CD8-positive, alpha-beta memory T cell (primary cell): ENCODE data around the gene USP25. TPM values are rescaled to one million over a fixed set of nuclear protein-coding genes. Genes with fewer than 3 reads are reported as not detected.

Source experiments
- CTCF ChIA-PET: fragments of 350-600 bp; sonication (Branson Sonifier 250); formaldehyde crosslinking; loops from one replicate; lab custom pipeline; 2021; ENCODE audit warnings: antibody characterized with exemption; lab: Charles Lee
- POLR2A ChIA-PET: fragments of 350-600 bp; sonication (Branson Sonifier 250); formaldehyde crosslinking; loops from one replicate; lab custom pipeline; 2021; ENCODE audit warnings: antibody characterized with exemption; lab: Charles Lee
- DNase-seq, 5 donors: peaks; one replicate each; pipeline versions ENCODE4 v3.0.0 to v3.0.0-alpha.2; 2020 to 2022; ENCODE audit warnings: mixed read lengths in 1 of 5
- H3K27ac ChIP-seq: one replicate; pipeline ENCODE4 v1.7.0; 2013; ENCODE audit warnings: low read depth, mild to moderate bottlenecking, low read length, moderate library complexity
- H3K27me3 ChIP-seq: 2 replicates; pipeline ENCODE4 v1.7.0; 2013; ENCODE audit warnings: low read length, mild to moderate bottlenecking; ENCODE audit not compliant: insufficient read depth, poor library complexity, severe bottlenecking
- H3K36me3 ChIP-seq: 2 replicates; pipeline ENCODE4 v1.7.0; 2013; ENCODE audit warnings: mild to moderate bottlenecking, low read length, moderate library complexity; ENCODE audit not compliant: insufficient read depth
- H3K4me1 ChIP-seq: 2 replicates; pipeline ENCODE4 v1.7.0; 2013; ENCODE audit warnings: mild to moderate bottlenecking, low read length, moderate library complexity; ENCODE audit not compliant: insufficient read depth
- H3K4me3 ChIP-seq: 2 replicates; pipeline ENCODE4 v1.7.0; 2013; ENCODE audit warnings: mild to moderate bottlenecking, low read length
- H3K9me3 ChIP-seq: 2 replicates; pipeline ENCODE4 v1.7.0; 2013; ENCODE audit warnings: mild to moderate bottlenecking, low read length
- H3K27ac Mint-ChIP-seq, 8 donors: one replicate each; pipeline ENCODE4 v1.8.0; 2020 to 2021; ENCODE audit warnings: mixed read lengths in 8 of 8, mild to moderate bottlenecking in 6 of 8, inconsistent platforms in 3 of 8, moderate library complexity in 3 of 8
- H3K27me3 Mint-ChIP-seq, 2 donors: one replicate each; pipeline ENCODE4 v1.8.0; 2020 to 2021; ENCODE audit warnings: mixed read lengths in 2 of 2, mild to moderate bottlenecking in 1 of 2, moderate library complexity in 1 of 2
- H3K36me3 Mint-ChIP-seq, 3 donors: one replicate each; pipeline ENCODE4 v1.8.0; 2020 to 2021; ENCODE audit warnings: mixed read lengths in 3 of 3, inconsistent platforms in 1 of 3, mild to moderate bottlenecking in 1 of 3
- H3K4me1 Mint-ChIP-seq, 3 donors: one replicate each; pipeline ENCODE4 v1.8.0; 2020 to 2021; ENCODE audit warnings: mixed read lengths in 3 of 3, inconsistent platforms in 1 of 3, mild to moderate bottlenecking in 1 of 3
- H3K4me3 Mint-ChIP-seq, 7 donors: one replicate each; pipeline ENCODE4 v1.8.0; 2020 to 2021; ENCODE audit warnings: mixed read lengths in 7 of 7, mild to moderate bottlenecking in 6 of 7, moderate library complexity in 4 of 7, inconsistent platforms in 2 of 7
- H3K9me3 Mint-ChIP-seq, 5 donors: one replicate each; pipeline ENCODE4 v1.8.0; 2020 to 2022; ENCODE audit warnings: mixed read lengths in 5 of 5, mild to moderate bottlenecking in 3 of 5, moderate library complexity in 2 of 5, inconsistent platforms in 1 of 5
- polyA plus RNA-seq: library from polyadenylated mRNA; unstranded; fragments of 300-500 nt; fragmentation: Illumina TruSeq; gene quantifications from one replicate; pipeline ENCODE4 v1.2.3, GENCODE V29; 2021
- total RNA-seq, 2 experiments: library from RNA; stranded (reverse); gene quantifications; one replicate each; pipeline ENCODE4 v1.2.3, GENCODE V29; 2021

The USP25 gene
- total and polyA plus RNA-seq, 3 experiments from 2014 or later: 29.0 to 36.1 (median 32.9) TPM

DNA sequence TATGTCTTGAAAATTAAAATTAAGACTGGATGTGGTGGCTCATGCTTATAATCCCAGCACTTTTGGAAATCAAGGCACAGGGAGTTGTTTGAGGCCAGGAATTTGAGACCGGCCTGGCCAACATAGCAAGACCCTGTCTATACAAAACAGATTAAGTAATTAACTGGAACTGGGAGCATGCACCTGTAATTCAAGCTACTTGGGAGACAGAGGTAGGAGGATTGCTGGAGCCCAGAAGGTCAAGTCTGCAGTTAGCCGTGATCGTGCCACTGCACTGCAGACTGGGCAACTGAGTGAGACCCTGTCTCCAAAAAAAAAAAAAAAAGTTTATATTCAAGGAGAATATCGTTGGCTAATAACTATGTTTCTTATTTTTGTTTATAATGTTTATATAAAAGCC is 139.2 kb downstream of the USP25 start:
- CTCF ChIA-PET: no interaction called here
- Mint-ChIP-seq H3K36me3 (peaks cover 5 to 66% (median 8%) of the 10 kb centered on the region in 3 donors), H3K9me3 (no peaks in the 10 kb centered on the region), H3K27me3 (no peaks in the 10 kb centered on the region), H3K4me1 (peaks cover 0 to 6% (median 0%) of the 10 kb centered on the region in 3 donors), H3K4me3 (no peak overlapping the region), H3K27ac (peak overlapping the region in 1 of 8 donors; percentile 21)
- Histone ChIP-seq H3K27me3 (no peaks in the 10 kb centered on the region), H3K4me1 (no peaks in the 10 kb centered on the region), H3K4me3 (no peak overlapping the region), H3K36me3 (peaks cover 9% of the 10 kb centered on the region), H3K9me3 (no peaks in the 10 kb centered on the region), H3K27ac (no peak overlapping the region)
- POLR2A ChIA-PET: no interaction called here
- no peak for DNase-seq

- no peak overlapping the region for H3K4me3 Mint-ChIP-seq
- POLR2A ChIA-PET: no interaction called here
- Histone ChIP-seq H3K9me3 (no peaks in the 10 kb centered on the region), H3K36me3 (peaks cover 26% of the 10 kb centered on the region), H3K27ac (no peak overlapping the region), H3K27me3 (no peaks in the 10 kb centered on the region), H3K4me1 (no peaks in the 10 kb centered on the region), H3K4me3 (no peak overlapping the region)
- H3K4me1 Mint-ChIP-seq: peaks cover 0 to 6% (median 0%) of the 10 kb centered on the region in 3 donors
- no peak for DNase-seq
- peaks cover 11 to 72% (median 19%) of the 10 kb centered on the region in 3 donors for H3K36me3 Mint-ChIP-seq
- H3K27ac Mint-ChIP-seq: peak overlapping the region in 1 of 8 donors; percentile 10
- CTCF ChIA-PET: no interaction called here
- H3K27me3 Mint-ChIP-seq: no peaks in the 10 kb centered on the region
- no peaks in the 10 kb centered on the region for H3K9me3 Mint-ChIP-seq
Observed at GRCh38 chr21:15870819-15871218, 141.0 kb downstream of the USP25 start.

DNA sequence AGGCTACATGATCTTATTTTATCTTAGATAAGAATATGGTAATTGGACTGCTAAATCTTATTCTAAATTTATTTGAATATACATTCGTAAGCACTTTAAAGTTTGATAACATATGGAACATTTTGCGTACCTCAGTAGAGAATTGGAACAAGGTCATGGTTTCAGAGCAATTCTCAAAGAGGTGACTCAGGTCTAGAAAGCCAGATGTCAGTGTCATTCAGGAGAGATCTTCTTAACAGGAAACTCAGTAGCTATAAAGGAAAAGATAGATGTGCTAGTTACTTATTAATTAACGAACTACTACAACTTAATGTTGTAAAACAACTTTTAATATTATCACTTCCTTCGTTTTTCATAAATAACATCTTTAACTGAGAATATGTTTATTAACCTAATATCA is 142.5 kb downstream of the USP25 start:
- Histone ChIP-seq H3K9me3 (no peaks in the 10 kb centered on the region), H3K27ac (no peak overlapping the region), H3K4me3 (no peak overlapping the region), H3K4me1 (no peaks in the 10 kb centered on the region), H3K36me3 (peaks cover 27% of the 10 kb centered on the region), H3K27me3 (no peaks in the 10 kb centered on the region)
- H3K4me1 Mint-ChIP-seq: peaks cover 0 to 6% (median 4%) of the 10 kb centered on the region in 3 donors
- H3K27me3 Mint-ChIP-seq: no peaks in the 10 kb centered on the region
- H3K9me3 Mint-ChIP-seq: no peaks in the 10 kb centered on the region
- H3K36me3 Mint-ChIP-seq: peaks cover 15 to 73% (median 25%) of the 10 kb centered on the region in 3 donors
- no peak overlapping the region for H3K4me3 Mint-ChIP-seq
- CTCF ChIA-PET: no interaction called here
- no peak for DNase-seq
- H3K27ac Mint-ChIP-seq: no peak overlapping the region
- POLR2A ChIA-PET: no interaction called here

DNA sequence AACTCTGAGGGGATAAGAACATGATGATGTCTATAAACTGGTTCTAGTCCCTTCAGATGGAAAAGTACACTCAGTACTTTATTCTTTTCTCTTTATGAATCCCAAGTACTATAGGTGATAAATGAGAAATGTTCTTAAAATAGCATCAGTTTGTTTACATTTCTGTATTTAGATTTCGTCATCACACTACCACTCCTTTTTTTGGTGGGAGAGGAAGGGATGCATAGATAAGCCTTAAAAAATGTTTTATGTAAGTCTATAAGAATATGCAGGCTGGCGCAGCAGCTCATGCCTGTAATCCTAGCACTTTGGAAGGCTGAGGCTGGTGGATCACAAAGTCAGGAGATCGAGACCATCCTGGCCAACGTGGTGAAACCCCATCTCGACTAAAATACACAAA is 144.8 kb downstream of the USP25 start:
- Mint-ChIP-seq H3K9me3 (no peaks in the 10 kb centered on the region), H3K36me3 (peaks cover 22 to 70% (median 29%) of the 10 kb centered on the region in 3 donors), H3K4me3 (no peak overlapping the region), H3K27ac (peak overlapping the region in 2 of 8 donors; percentile 23 to 44), H3K4me1 (peaks cover 0 to 4% (median 0%) of the 10 kb centered on the region in 3 donors), H3K27me3 (no peaks in the 10 kb centered on the region)
- DNase-seq: no peak
- ChIA-PET CTCF (no interaction called here), POLR2A (no interaction called here)
- H3K36me3 ChIP-seq: peaks cover 33% of the 10 kb centered on the region
- no peaks in the 10 kb centered on the region for H3K27me3 ChIP-seq
- no peaks in the 10 kb centered on the region for H3K4me1 ChIP-seq
- H3K9me3 ChIP-seq: no peaks in the 10 kb centered on the region
- H3K27ac ChIP-seq: no peak overlapping the region
- H3K4me3 ChIP-seq: no peak overlapping the region

- peaks cover 36% of the 10 kb centered on the region for H3K36me3 ChIP-seq
- H3K27ac ChIP-seq: no peak overlapping the region
- Mint-ChIP-seq H3K4me3 (no peak overlapping the region), H3K9me3 (peaks cover 0 to under 1% (median 0%) of the 10 kb centered on the region in 5 donors), H3K36me3 (peaks cover 28 to 69% (median 33%) of the 10 kb centered on the region in 3 donors), H3K27ac (peak overlapping the region in 2 of 8 donors; percentile 13 to 89), H3K27me3 (no peaks in the 10 kb centered on the region), H3K4me1 (peaks cover 0 to 4% (median 0%) of the 10 kb centered on the region in 3 donors)
- H3K9me3 ChIP-seq: no peaks in the 10 kb centered on the region
- DNase-seq: no peak
- H3K4me1 ChIP-seq: no peaks in the 10 kb centered on the region
- H3K4me3 ChIP-seq: no peak overlapping the region
- ChIA-PET POLR2A (no interaction called here), CTCF (no interaction called here)
- H3K27me3 ChIP-seq: no peaks in the 10 kb centered on the region
Observed at GRCh38 chr21:15875286-15875685, 145.5 kb downstream of the USP25 start.

DNA sequence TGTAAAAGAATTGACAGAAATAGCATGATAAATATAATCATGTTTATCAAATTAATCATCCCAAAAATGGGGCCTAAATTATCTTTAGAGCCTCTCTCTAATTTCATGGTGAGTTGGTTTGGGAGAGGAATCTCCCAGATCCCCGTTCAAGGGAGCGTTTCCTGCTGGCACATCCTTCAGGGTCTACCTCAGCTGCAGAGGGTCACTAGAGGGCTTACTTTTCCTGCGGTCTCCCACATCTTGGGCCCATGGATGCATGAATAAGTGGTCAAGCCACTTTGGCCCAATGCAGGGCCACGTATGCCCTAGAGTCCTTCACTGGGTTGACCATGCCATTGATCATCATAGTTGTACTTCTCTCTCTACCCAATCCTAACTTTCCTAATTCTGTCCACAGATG is 164.1 kb downstream of the USP25 start:
- H3K27ac ChIP-seq: no peak overlapping the region
- no peaks in the 10 kb centered on the region for H3K9me3 ChIP-seq
- no peak overlapping the region for H3K4me3 ChIP-seq
- no peaks in the 10 kb centered on the region for H3K27me3 ChIP-seq
- ChIA-PET CTCF (no interaction called here), POLR2A (no interaction called here)
- Mint-ChIP-seq H3K36me3 (peaks cover 0 to 3% (median 0%) of the 10 kb centered on the region in 3 donors), H3K4me3 (no peak overlapping the region), H3K4me1 (no peaks in the 10 kb centered on the region), H3K9me3 (peaks cover 0 to 9% (median 2%) of the 10 kb centered on the region in 5 donors), H3K27me3 (peaks cover 0 to 1% of the 10 kb centered on the region in 2 donors), H3K27ac (no peak overlapping the region)
- no peak for DNase-seq
- H3K36me3 ChIP-seq: no peaks in the 10 kb centered on the region
- no peaks in the 10 kb centered on the region for H3K4me1 ChIP-seq

DNA sequence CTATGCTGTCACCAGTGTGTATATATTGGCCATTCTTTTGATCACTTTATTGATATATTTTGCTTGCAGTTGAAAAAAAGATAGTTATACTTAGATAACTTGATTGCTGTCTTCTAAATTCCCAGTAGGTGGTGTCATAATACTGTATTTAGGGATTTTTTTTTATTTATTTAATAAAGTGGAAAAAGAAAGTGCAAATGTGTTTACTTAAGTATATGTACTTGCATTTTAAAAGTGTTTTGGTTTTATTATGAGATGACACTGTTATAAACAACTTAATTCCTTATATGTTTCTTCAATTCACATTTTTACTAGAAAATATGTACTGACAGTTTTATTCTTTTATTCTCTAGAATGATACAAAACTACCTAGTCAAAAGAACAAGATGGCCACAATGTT is 164.8 kb downstream of the USP25 start:
- H3K27ac Mint-ChIP-seq: no peak overlapping the region
- H3K9me3 ChIP-seq: no peaks in the 10 kb centered on the region
- no peak overlapping the region for H3K4me3 ChIP-seq

DNA sequence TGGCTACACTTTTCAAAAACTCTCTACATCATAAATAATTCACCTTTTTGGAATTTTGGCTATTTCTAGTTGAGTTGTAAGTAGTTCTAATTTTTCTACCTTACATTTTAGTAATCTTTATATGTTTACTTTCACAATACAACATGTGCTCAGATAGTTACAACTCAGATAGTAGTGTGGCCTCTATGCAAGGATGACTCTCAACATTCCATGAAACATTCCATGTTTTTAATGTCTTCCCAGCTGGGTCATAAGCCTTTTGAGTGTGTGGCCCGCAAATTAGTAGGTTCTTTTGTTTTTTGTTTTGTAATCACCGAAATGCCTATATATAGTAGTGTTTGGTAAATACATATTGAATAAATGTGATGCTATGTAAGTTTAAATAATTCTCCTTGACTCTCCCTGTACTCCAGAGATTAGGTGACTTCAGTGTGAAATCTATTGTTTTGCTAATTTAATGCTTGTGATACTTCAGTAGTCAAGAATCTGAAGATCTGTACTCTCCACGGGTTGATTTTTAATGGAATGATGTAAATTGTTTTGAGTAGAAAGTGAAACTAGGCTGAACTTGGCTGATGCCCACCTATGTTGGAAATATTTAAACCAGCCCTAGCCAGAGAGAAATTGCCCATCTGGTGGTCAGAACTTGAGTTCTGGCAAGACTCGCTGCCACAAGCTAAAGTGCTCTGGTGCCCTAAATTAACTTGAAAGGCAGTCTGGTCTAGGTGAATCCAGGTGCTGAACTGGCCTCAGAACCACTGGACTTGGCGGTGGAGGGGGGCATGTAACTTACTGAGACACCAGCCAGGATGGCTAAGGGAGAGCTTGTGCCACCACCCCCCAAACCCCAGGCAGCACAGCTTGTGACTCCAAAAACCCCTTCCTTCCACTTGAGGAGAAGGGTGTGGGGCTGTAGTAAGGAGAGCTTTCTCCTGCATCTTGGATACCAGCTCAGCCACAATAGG is 165.6 kb downstream of the USP25 start:
- peaks cover 0 to 8% (median 0%) of the 10 kb centered on the region in 3 donors for H3K36me3 Mint-ChIP-seq
- H3K4me1 ChIP-seq: no peaks in the 10 kb centered on the region
- ChIA-PET POLR2A (no interaction called here), CTCF (no interaction called here)
- no peaks in the 10 kb centered on the region for H3K27me3 ChIP-seq
- H3K4me3 Mint-ChIP-seq: no peak overlapping the region
- no peaks in the 10 kb centered on the region for H3K36me3 ChIP-seq
- H3K9me3 Mint-ChIP-seq: peaks cover 3 to 22% (median 17%) of the 10 kb centered on the region in 5 donors
- no peak overlapping the region for H3K27ac ChIP-seq
- H3K27ac Mint-ChIP-seq: no peak overlapping the region
- no peaks in the 10 kb centered on the region for H3K9me3 ChIP-seq
- H3K4me1 Mint-ChIP-seq: no peaks in the 10 kb centered on the region
- peaks cover 0 to 3% of the 10 kb centered on the region in 2 donors for H3K27me3 Mint-ChIP-seq
- no peak overlapping the region for H3K4me3 ChIP-seq
- DNase-seq: no peak

More for the DNA sequence above, 164.8 kb downstream of the USP25 start:
- Mint-ChIP-seq H3K4me3 (no peak overlapping the region), H3K27me3 (peaks cover 0 to 3% of the 10 kb centered on the region in 2 donors), H3K4me1 (no peaks in the 10 kb centered on the region), H3K36me3 (peaks cover 0 to 8% (median 0%) of the 10 kb centered on the region in 3 donors), H3K9me3 (peaks cover 0 to 15% (median 9%) of the 10 kb centered on the region in 5 donors)
- Histone ChIP-seq H3K36me3 (no peaks in the 10 kb centered on the region), H3K27ac (no peak overlapping the region), H3K27me3 (no peaks in the 10 kb centered on the region), H3K4me1 (no peaks in the 10 kb centered on the region)
- DNase-seq: no peak
- ChIA-PET POLR2A (no interaction called here), CTCF (no interaction called here)
